ENCODE data around the gene HS3ST5.

HS3ST5 gene

GRCh38 chr6:114361036-114361435 is 18.2 kb upstream of the HS3ST5 start:
- no peak for TF ChIP-seq JUND (IDR thresholded peaks at IDR 0.05; ENCODE audit: low read depth)
- in situ Hi-C loops (cut with HindIII; ENCODE audit: low pct_unique_long_range_greater_than_20kb, low sequenced_read_pairs), result no loop called here
- DNase-seq (ENCODE audit: low read depth in 1 of 2, low spot score in 1 of 2), result no peak

GRCh38 chr6:114355300-114355699 is 12.5 kb upstream of the HS3ST5 start:
- no peak for DNase-seq (ENCODE audit: low read depth in 1 of 2, low spot score in 1 of 2)
- in situ Hi-C loops (cut with HindIII; ENCODE audit: low pct_unique_long_range_greater_than_20kb, low sequenced_read_pairs), result no loop called here
- no peak for TF ChIP-seq JUND (IDR thresholded peaks at IDR 0.05; ENCODE audit: low read depth)

GRCh38 chr6:114354482-114354881 is 11.7 kb upstream of the HS3ST5 start:
- in situ Hi-C loops (cut with HindIII; ENCODE audit: low pct_unique_long_range_greater_than_20kb, low sequenced_read_pairs), result no loop called here
- DNase-seq (ENCODE audit: low read depth in 1 of 2, low spot score in 1 of 2), result no peak
- no peak for TF ChIP-seq JUND (IDR thresholded peaks at IDR 0.05; ENCODE audit: low read depth)

GRCh38 chr6:114346451-114346850 is 3.6 kb upstream of the HS3ST5 start:
- no peak for DNase-seq (ENCODE audit: low read depth in 1 of 2, low spot score in 1 of 2)

GRCh38 chr6:114344971-114345275 is 2.1 kb upstream of the HS3ST5 start:
- TF ChIP-seq JUND (IDR thresholded peaks at IDR 0.05; ENCODE audit: low read depth), result no peak
- in situ Hi-C loops (cut with HindIII; ENCODE audit: low pct_unique_long_range_greater_than_20kb, low sequenced_read_pairs), result no loop called here
- DNase-seq (ENCODE audit: low read depth in 1 of 2, low spot score in 1 of 2), result no peak

More at GRCh38 chr6:114346451-114346850, 3.6 kb upstream of the HS3ST5 start:
- no peak for TF ChIP-seq JUND (IDR thresholded peaks at IDR 0.05; ENCODE audit: low read depth)
- in situ Hi-C loops (cut with HindIII; ENCODE audit: low pct_unique_long_range_greater_than_20kb, low sequenced_read_pairs), result no loop called here

- in situ Hi-C loops (cut with HindIII; ENCODE audit: low pct_unique_long_range_greater_than_20kb, low sequenced_read_pairs), result no loop called here
- no peak for DNase-seq (ENCODE audit: low read depth in 1 of 2, low spot score in 1 of 2)
- TF ChIP-seq JUND (IDR thresholded peaks at IDR 0.05; ENCODE audit: low read depth), result no peak
Observed at GRCh38 chr6:114344246-114344970, 1.6 kb upstream of the HS3ST5 start.

- no peak for TF ChIP-seq JUND (IDR thresholded peaks at IDR 0.05; ENCODE audit: low read depth)
- in situ Hi-C loops (cut with HindIII; ENCODE audit: low pct_unique_long_range_greater_than_20kb, low sequenced_read_pairs), result no loop called here
- no peak for DNase-seq (ENCODE audit: low read depth in 1 of 2, low spot score in 1 of 2)
Observed at GRCh38 chr6:114343782-114344144, 940 bp upstream of the HS3ST5 start.

- DNase-seq (ENCODE audit: low read depth in 1 of 2, low spot score in 1 of 2), result no peak
- no peak for TF ChIP-seq JUND (IDR thresholded peaks at IDR 0.05; ENCODE audit: low read depth)
- in situ Hi-C loops (cut with HindIII; ENCODE audit: low pct_unique_long_range_greater_than_20kb, low sequenced_read_pairs), result no loop called here
Observed at GRCh38 chr6:114342086-114342825, 567 bp downstream of the HS3ST5 start.

GRCh38 chr6:114339706-114340105 is 3.1 kb downstream of the HS3ST5 start:
- in situ Hi-C loops (cut with HindIII; ENCODE audit: low pct_unique_long_range_greater_than_20kb, low sequenced_read_pairs), result no loop called here
- DNase-seq (ENCODE audit: low read depth in 1 of 2, low spot score in 1 of 2), result no peak
- TF ChIP-seq JUND (IDR thresholded peaks at IDR 0.05; ENCODE audit: low read depth), result no peak

GRCh38 chr6:114334237-114334636 is 8.6 kb downstream of the HS3ST5 start:
- in situ Hi-C loops (cut with HindIII; ENCODE audit: low pct_unique_long_range_greater_than_20kb, low sequenced_read_pairs), result no loop called here
- no peak for TF ChIP-seq JUND (IDR thresholded peaks at IDR 0.05; ENCODE audit: low read depth)
- no peak for DNase-seq (ENCODE audit: low read depth in 1 of 2, low spot score in 1 of 2)

- DNase-seq (ENCODE audit: low read depth in 1 of 2, low spot score in 1 of 2), result no peak
- in situ Hi-C loops (cut with HindIII; ENCODE audit: low pct_unique_long_range_greater_than_20kb, low sequenced_read_pairs), result no loop called here
- no peak for TF ChIP-seq JUND (IDR thresholded peaks at IDR 0.05; ENCODE audit: low read depth)
Observed at GRCh38 chr6:114327074-114327473, 15.7 kb downstream of the HS3ST5 start.

- no peak for DNase-seq (ENCODE audit: low read depth in 1 of 2, low spot score in 1 of 2)
- TF ChIP-seq JUND (IDR thresholded peaks at IDR 0.05; ENCODE audit: low read depth), result no peak
- in situ Hi-C loops (cut with HindIII; ENCODE audit: low pct_unique_long_range_greater_than_20kb, low sequenced_read_pairs), result no loop called here
Observed at GRCh38 chr6:114323784-114324183, 19.0 kb downstream of the HS3ST5 start.

- DNase-seq (ENCODE audit: low read depth in 1 of 2, low spot score in 1 of 2), result no peak
- TF ChIP-seq JUND (IDR thresholded peaks at IDR 0.05; ENCODE audit: low read depth), result no peak
- in situ Hi-C loops (cut with HindIII; ENCODE audit: low pct_unique_long_range_greater_than_20kb, low sequenced_read_pairs), result no loop called here
Observed at GRCh38 chr6:114319749-114320148, 23.1 kb downstream of the HS3ST5 start.

Measured in T47D (cell line).